NCI-H187 (cell line): ENCODE results near the gene DLGAP1.
"Not testable (repeated sequence)": the region's sequence is repeated elsewhere in the genome, so short reads cannot be mapped to it uniquely, and the experiment has no call there.

Source experiments
- DNase-seq, 2 experiments: peaks; one replicate each; lab custom pipeline; 2025; lab: John Stamatoyannopoulos, UW

DLGAP1 gene

GRCh38 chr18:3624935-3625741 lies 830.0 kb downstream of the DLGAP1 start:
- no peak for DNase-seq

- no peak for DNase-seq
These were observed 830.6 kb downstream of the DLGAP1 start for GRCh38 chr18:3624546-3624934.

- no peak for DNase-seq
These were observed 831.1 kb downstream of the DLGAP1 start for GRCh38 chr18:3623769-3624545.

GRCh38 chr18:3620146-3621119 lies 834.7 kb downstream of the DLGAP1 start:
- no peak for DNase-seq

- DNase-seq = no peak
These were observed 835.4 kb downstream of the DLGAP1 start for GRCh38 chr18:3619746-3620145.

GRCh38 chr18:3619222-3619621 lies 835.9 kb downstream of the DLGAP1 start:
- no peak for DNase-seq

GRCh38 chr18:3616744-3617143 lies 838.4 kb downstream of the DLGAP1 start:
- DNase-seq = no peak

GRCh38 chr18:3616142-3616541 lies 839.0 kb downstream of the DLGAP1 start:
- no peak for DNase-seq

GRCh38 chr18:3615374-3615985 lies 839.6 kb downstream of the DLGAP1 start:
- no peak for DNase-seq

- DNase-seq = no peak
These were observed 842.8 kb downstream of the DLGAP1 start for GRCh38 chr18:3612315-3612714.

GRCh38 chr18:3611313-3612090 lies 843.6 kb downstream of the DLGAP1 start:
- peak; percentile 23 to 54 for DNase-seq

GRCh38 chr18:3610813-3611212 lies 844.3 kb downstream of the DLGAP1 start:
- no peak for DNase-seq

GRCh38 chr18:3610188-3610708 lies 844.9 kb downstream of the DLGAP1 start:
- no peak for DNase-seq

- no peak for DNase-seq
These were observed 846.6 kb downstream of the DLGAP1 start for GRCh38 chr18:3608488-3608887.

- DNase-seq = not testable (repeated sequence)
These were observed 847.0 kb downstream of the DLGAP1 start for GRCh38 chr18:3608099-3608453.

- no peak for DNase-seq
These were observed 847.6 kb downstream of the DLGAP1 start for GRCh38 chr18:3607309-3608098.

- not testable (repeated sequence) for DNase-seq
These were observed 848.2 kb downstream of the DLGAP1 start for GRCh38 chr18:3606863-3607262.

- DNase-seq = no peak
These were observed 849.1 kb downstream of the DLGAP1 start for GRCh38 chr18:3605954-3606443.

GRCh38 chr18:3605486-3605952 lies 849.6 kb downstream of the DLGAP1 start:
- no peak for DNase-seq
